Glutamatergic neuron (in vitro differentiated cells): ENCODE measurements around the gene CADM2. TPM values are rescaled to one million over a fixed set of nuclear protein-coding genes. Genes with fewer than 3 reads are reported as not detected.

Experiments
- DNase-seq: peaks from one replicate; pipeline ENCODE4 v3.0.0; 2022
- H3K27ac Mint-ChIP-seq: one replicate; pipeline ENCODE4 v1.8.0; 2020; ENCODE audit warnings: mild to moderate bottlenecking, mixed read lengths, inconsistent platforms; ENCODE audit not compliant: unreplicated experiment
- H3K27me3 Mint-ChIP-seq: one replicate; pipeline ENCODE4 v1.8.0; 2020; ENCODE audit warnings: mild to moderate bottlenecking, moderate library complexity, mixed read lengths, inconsistent platforms; ENCODE audit not compliant: unreplicated experiment
- H3K36me3 Mint-ChIP-seq: one replicate; pipeline ENCODE4 v1.8.0; 2020; ENCODE audit warnings: mild to moderate bottlenecking, mixed read lengths, inconsistent platforms; ENCODE audit not compliant: unreplicated experiment
- H3K4me1 Mint-ChIP-seq: one replicate; pipeline ENCODE4 v1.8.0; 2020; ENCODE audit warnings: mild to moderate bottlenecking, low read depth, mixed read lengths, inconsistent platforms; ENCODE audit not compliant: unreplicated experiment
- H3K4me3 Mint-ChIP-seq: one replicate; pipeline ENCODE4 v1.8.0; 2020; ENCODE audit warnings: mild to moderate bottlenecking, mixed read lengths, inconsistent platforms; ENCODE audit not compliant: unreplicated experiment
- H3K9me3 Mint-ChIP-seq: one replicate; pipeline ENCODE4 v1.8.0; 2020; ENCODE audit warnings: mild to moderate bottlenecking, moderate library complexity, mixed read lengths, inconsistent platforms; ENCODE audit not compliant: unreplicated experiment
- CTCF ChIP-seq: fragments of 200-600 bp; sonication (generic); IDR thresholded peaks from one replicate; pipeline ENCODE4 v1.5.0; 2021; ENCODE audit not compliant: partially characterized antibody, unreplicated experiment
- total RNA-seq: library from RNA; stranded (reverse); fragmentation: NEBNext Ultra II Directional; extraction: Animal tissue kit (Norgen Biotek cat#: 25700); gene quantifications from one replicate; pipeline ENCODE4 v1.2.1, GENCODE V29; 2021; ENCODE audit not compliant: unreplicated experiment

The CADM2 gene
- total RNA-seq, 1 donor from 2014 or later: 233 TPM

DNA sequence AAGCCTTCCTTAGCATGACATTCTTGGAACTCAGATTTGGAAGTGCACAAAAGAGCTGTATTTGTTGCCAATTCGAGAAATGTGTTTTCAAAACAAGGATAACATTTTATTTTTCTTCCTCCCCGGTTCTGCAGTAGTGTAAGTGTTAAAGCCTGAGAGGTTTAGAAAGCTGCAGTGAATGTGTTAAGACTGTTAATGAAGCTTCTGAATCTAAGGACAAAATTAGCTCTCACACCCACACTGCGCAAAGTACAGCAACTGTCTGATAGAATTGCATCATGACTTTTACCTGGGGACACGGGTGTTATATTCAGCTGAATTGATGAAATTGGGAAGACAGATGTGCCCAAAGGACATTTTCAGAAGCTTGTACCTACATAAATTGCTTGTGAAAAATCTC is 344.4 kb downstream of the CADM2 start:
- Mint-ChIP-seq H3K27ac (no peak overlapping the region), H3K4me3 (no peak overlapping the region), H3K36me3 (no peaks in the 10 kb centered on the region), H3K4me1 (no peaks in the 10 kb centered on the region), H3K27me3 (no peaks in the 10 kb centered on the region), H3K9me3 (no peaks in the 10 kb centered on the region)
- DNase-seq: no peak
- no peak for TF ChIP-seq CTCF

DNA sequence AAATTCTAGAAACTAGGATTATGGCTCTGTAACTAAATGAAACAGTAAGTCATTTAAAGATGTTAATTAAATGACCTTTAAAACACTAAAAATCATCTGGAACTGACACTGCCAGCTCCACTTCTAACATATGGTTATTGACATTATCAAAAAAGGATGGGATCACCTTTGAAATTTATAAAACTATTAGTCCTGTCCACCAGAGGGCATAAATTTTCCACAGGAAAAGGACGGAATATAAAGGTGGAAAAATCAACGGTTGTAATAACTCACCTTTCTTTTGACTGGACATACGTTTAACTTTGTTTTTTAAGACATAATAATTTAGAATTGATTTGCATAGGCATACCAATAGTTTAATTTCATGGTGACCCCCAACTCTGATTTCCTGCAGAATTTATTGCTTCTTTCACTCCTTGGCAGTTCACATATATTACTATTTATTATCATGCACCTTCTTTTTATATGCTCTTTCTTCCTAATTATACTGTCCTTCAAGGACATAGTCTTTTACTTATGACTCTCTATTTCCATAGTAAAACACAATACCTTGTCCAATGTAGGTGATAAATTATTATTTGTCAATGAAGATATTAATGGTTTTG is 345.7 kb downstream of the CADM2 start:
- H3K9me3 Mint-ChIP-seq: no peaks in the 10 kb centered on the region
- no peak for DNase-seq
- H3K27me3 Mint-ChIP-seq: no peaks in the 10 kb centered on the region
- no peaks in the 10 kb centered on the region for H3K36me3 Mint-ChIP-seq
- no peaks in the 10 kb centered on the region for H3K4me1 Mint-ChIP-seq
- TF ChIP-seq CTCF: peak; percentile 67
- H3K4me3 Mint-ChIP-seq: no peak overlapping the region
- no peak overlapping the region for H3K27ac Mint-ChIP-seq

DNA sequence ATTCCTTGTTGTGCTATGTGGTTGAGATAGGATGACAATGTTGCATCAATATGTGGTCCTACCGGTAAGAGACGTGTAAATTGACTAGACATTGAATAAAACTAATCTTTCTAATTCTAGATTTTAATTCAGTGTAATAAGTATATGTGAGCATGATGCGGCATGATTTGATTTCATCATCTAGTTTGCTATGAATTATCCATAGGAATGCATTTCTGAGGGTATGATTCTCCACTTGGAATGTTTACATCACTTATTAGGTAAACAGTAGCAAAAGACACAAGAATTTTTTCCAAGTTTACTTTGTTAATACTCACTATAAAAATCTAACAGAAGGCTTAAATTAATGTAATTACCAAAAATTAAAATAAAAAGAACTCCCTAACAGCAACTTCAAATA is 353.5 kb downstream of the CADM2 start:
- Mint-ChIP-seq H3K4me3 (no peak overlapping the region), H3K9me3 (peaks cover 2% of the 10 kb centered on the region), H3K36me3 (no peaks in the 10 kb centered on the region), H3K27me3 (no peaks in the 10 kb centered on the region), H3K4me1 (no peaks in the 10 kb centered on the region), H3K27ac (no peak overlapping the region)
- TF ChIP-seq CTCF: no peak
- DNase-seq: no peak

DNA sequence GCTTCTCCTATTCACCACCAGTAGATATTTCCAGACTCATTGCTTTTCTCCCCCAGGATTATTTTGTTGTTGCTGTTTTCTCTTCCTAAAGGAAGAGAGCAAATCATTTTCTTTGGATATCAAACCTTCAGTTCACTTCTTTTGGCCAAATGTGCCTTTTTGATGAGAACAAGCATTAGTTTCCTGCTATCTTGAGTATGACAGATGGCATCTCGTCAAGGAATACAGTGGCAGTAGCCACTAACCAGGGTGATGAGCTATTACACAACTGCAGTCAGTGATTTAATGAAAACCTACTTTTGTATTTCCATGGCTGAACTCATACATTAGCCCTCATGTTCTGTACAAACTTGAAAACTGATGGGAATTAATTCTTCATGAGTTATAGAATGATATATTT is 354.6 kb downstream of the CADM2 start:
- no peaks in the 10 kb centered on the region for H3K4me1 Mint-ChIP-seq

More for the DNA sequence above, 354.6 kb downstream of the CADM2 start:
- no peak overlapping the region for H3K4me3 Mint-ChIP-seq
- no peaks in the 10 kb centered on the region for H3K27me3 Mint-ChIP-seq
- DNase-seq: no peak
- peaks cover 2% of the 10 kb centered on the region for H3K9me3 Mint-ChIP-seq
- no peaks in the 10 kb centered on the region for H3K36me3 Mint-ChIP-seq
- no peak for TF ChIP-seq CTCF
- no peak overlapping the region for H3K27ac Mint-ChIP-seq
